Thyroid gland (tissue), 4 donors: ENCODE results near the gene TOM1.

ENCODE experiments used
- CTCF ChIP-seq, 6 experiments: fragments of 200-600 bp in 3 of 6; fragments of 450-650 bp in 3 of 6; sonication (generic) in 3 of 6; IDR thresholded peaks; one replicate each; pipeline ENCODE4 v1.5.1; 2016 to 2019; ENCODE audit warnings: antibody characterized with exemption in 6 of 6, mild to moderate bottlenecking in 2 of 6, inconsistent platforms in 1 of 6, moderate library complexity in 1 of 6
- POLR2A ChIP-seq, 2 donors: fragments of 450-650 bp; IDR thresholded peaks; one replicate each; pipeline ENCODE4 v1.6.1; 2017; ENCODE audit warnings: antibody characterized with exemption in 2 of 2, mild to moderate bottlenecking in 2 of 2, moderate library complexity in 1 of 2

- TF ChIP-seq CTCF (IDR thresholded peaks at IDR 0.05), result no peak
- no peak for TF ChIP-seq POLR2A (IDR thresholded peaks at IDR 0.05)
Observed at GRCh38 chr22:35276019-35276418, 23.7 kb upstream of the TOM1 start.
